Stomach (tissue), 4 donors: Measurements from ENCODE around the gene HRH1.

Experiments used
- CTCF ChIP-seq, 7 experiments: fragments of 450-650 bp in 4 of 7; fragments of 200-600 bp in 3 of 7; sonication (generic) in 3 of 7; IDR thresholded peaks; one replicate each; pipeline ENCODE4 v1.5.1; 2016 to 2019; ENCODE audit warnings: antibody characterized with exemption in 7 of 7, control low read depth in 2 of 7, mild to moderate bottlenecking in 1 of 7
- EP300 ChIP-seq: sonication (generic); formaldehyde crosslinking; IDR thresholded peaks from one replicate; pipeline ENCODE4 v1.6.1; 2017; ENCODE audit warnings: antibody characterized with exemption
- POLR2A ChIP-seq, 4 donors: fragments of 450-650 bp; IDR thresholded peaks; one replicate each; pipeline ENCODE4 v1.6.1; 2016; ENCODE audit warnings: antibody characterized with exemption in 4 of 4, control low read depth in 2 of 4, mild to moderate bottlenecking in 1 of 4, moderate library complexity in 1 of 4

GRCh38 chr3:11282250-11283138, 128.2 kb downstream of the HRH1 start:
- TF ChIP-seq CTCF (IDR thresholded peaks at IDR 0.05): no peak
- no peak for TF ChIP-seq EP300
- no peak for TF ChIP-seq POLR2A (IDR thresholded peaks at IDR 0.05)
